G401 (cell line): ENCODE results near the gene TSTD2. TPM values are rescaled to one million over a fixed set of nuclear protein-coding genes. Genes with fewer than 3 reads are reported as not detected.
A peak's percentile ranks its signal among the peaks of the same experiment; 100 is the strongest.
"Not testable (repeated sequence)": the region's sequence is repeated elsewhere in the genome, so short reads cannot be mapped to it uniquely, and the experiment has no call there.

ENCODE experiments used
- DNase-seq: peaks from one replicate; pipeline ENCODE4 v3.0.0-alpha.2; 2015; ENCODE audit warnings: low spot score
- in situ Hi-C: cut with HindIII; loops from 2 replicates; pipeline ENCODE4 v1.10.0; 2016; ENCODE audit warnings: low sequenced_read_pairs, mixed read lengths
- total RNA-seq: library from RNA; depleted of rRNA; stranded (reverse); fragments of >200 nt; shearing (Covaris generic); gene quantifications from 2 replicates; pipeline ENCODE4 v1.2.3, GENCODE V29; 2014

TSTD2 gene
- total RNA-seq, 1 experiment from 2014 or later, result 11.0 TPM

- in situ Hi-C loops, result no loop called here
- no peak for DNase-seq
Observed at GRCh38 chr9:97633859-97634490, 807 bp upstream of the TSTD2 start.

GRCh38 chr9:97632248-97632984 lies 752 bp downstream of the TSTD2 start:
- DNase-seq, result peak; percentile 70
- in situ Hi-C loops, result no loop called here

GRCh38 chr9:97630591-97630990 lies 2.6 kb downstream of the TSTD2 start:
- no peak for DNase-seq
- in situ Hi-C loops, result no loop called here

- in situ Hi-C loops, result no loop called here
Observed at GRCh38 chr9:97629156-97629555, 4.0 kb downstream of the TSTD2 start.

GRCh38 chr9:97628668-97629067 lies 4.5 kb downstream of the TSTD2 start:
- DNase-seq, result no peak
- in situ Hi-C loops, result no loop called here

More at GRCh38 chr9:97629156-97629555, 4.0 kb downstream of the TSTD2 start:
- no peak for DNase-seq

- in situ Hi-C loops, result no loop called here
- DNase-seq, result no peak
Observed at GRCh38 chr9:97627624-97628023, 5.5 kb downstream of the TSTD2 start.

- in situ Hi-C loops, result no loop called here
- DNase-seq, result no peak
Observed at GRCh38 chr9:97625620-97626019, 7.5 kb downstream of the TSTD2 start.

GRCh38 chr9:97623946-97624345 lies 9.2 kb downstream of the TSTD2 start:
- in situ Hi-C loops, result no loop called here
- no peak for DNase-seq

- in situ Hi-C loops, DNase-seq: not testable (repeated sequence)
Observed at GRCh38 chr9:97622483-97622882, 10.7 kb downstream of the TSTD2 start.

- DNase-seq, in situ Hi-C loops: not testable (repeated sequence)
Observed at GRCh38 chr9:97620063-97620462, 13.1 kb downstream of the TSTD2 start.

GRCh38 chr9:97617939-97618416 lies 15.2 kb downstream of the TSTD2 start:
- DNase-seq, result no peak
- in situ Hi-C loops, result no loop called here

GRCh38 chr9:97615439-97616072 lies 17.6 kb downstream of the TSTD2 start:
- DNase-seq, result peak; percentile 89
- in situ Hi-C loops, result no loop called here

GRCh38 chr9:97604901-97605645 lies 28.1 kb downstream of the TSTD2 start:
- in situ Hi-C loops, result no loop called here
- DNase-seq, result no peak

GRCh38 chr9:97602430-97602829 lies 30.7 kb downstream of the TSTD2 start:
- in situ Hi-C loops, result no loop called here
- peak; percentile 61 for DNase-seq

GRCh38 chr9:97601228-97601898 lies 31.8 kb downstream of the TSTD2 start:
- no peak for DNase-seq
- in situ Hi-C loops, result no loop called here

- DNase-seq, result no peak
- in situ Hi-C loops, result no loop called here
Observed at GRCh38 chr9:97600531-97601227, 32.5 kb downstream of the TSTD2 start.

- in situ Hi-C loops, result no loop called here
- no peak for DNase-seq
Observed at GRCh38 chr9:97599314-97599846, 33.8 kb downstream of the TSTD2 start.
